HTERT RPE-1 (cell line): ENCODE data around the gene EIF4E2.

ENCODE experiments used
- in situ Hi-C: fragments of 300-500 bp; cut with MboI; formaldehyde crosslinking; loops from 4 replicates; pipeline ENCODE4 v1.14.3; 2020; ENCODE audit warnings: low sequenced_read_pairs

Gene EIF4E2, protein sequence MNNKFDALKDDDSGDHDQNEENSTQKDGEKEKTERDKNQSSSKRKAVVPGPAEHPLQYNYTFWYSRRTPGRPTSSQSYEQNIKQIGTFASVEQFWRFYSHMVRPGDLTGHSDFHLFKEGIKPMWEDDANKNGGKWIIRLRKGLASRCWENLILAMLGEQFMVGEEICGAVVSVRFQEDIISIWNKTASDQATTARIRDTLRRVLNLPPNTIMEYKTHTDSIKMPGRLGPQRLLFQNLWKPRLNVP

DNA sequence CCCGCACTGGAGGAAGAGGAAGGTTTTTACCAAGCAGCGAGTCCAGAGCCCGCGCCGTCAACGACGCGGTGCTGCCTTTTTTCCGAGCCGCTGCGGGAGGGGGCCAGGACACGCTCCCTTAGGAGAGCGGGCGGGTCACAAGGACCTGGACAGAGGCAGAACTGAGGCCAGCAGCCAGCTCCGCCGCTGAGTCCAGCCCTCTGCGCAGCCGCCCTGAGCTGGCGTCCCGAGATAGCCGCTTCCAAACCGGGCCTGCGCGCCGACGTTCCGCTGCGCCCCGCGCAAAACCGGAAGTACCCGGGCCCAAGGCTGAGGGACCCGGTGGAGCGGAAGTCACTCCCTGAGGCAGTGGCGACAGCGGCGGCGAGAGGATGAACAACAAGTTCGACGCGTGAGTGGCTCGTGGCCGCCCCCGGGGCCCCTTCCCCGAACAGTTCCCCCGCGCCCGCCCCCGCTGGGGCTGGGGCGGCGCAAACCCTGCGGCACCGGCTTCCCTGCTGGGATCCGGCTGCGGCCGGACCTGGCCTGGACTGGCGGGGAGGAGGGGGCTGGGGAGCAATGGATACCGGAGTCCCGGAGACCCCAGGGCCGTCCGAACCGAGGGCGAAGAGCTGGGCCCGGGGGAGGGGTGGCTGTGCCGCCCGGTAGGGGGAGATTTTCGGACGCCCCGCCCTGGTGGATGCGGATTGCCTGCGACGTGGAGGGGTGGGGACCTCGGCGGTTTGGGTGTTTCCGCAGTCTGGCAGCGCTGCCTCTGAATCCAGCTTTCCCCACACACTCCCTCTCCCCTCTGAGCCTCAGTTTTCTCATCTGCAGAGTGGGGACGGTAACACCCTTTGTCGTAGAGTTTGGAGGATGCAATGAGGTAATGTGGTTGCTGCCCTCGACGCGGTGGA lies at the start of gene EIF4E2, which contains the start of gene TIGD1:
TSS of gene EIF4E2 (plus strand) at position 336 of the 896 bp plus-strand sequence. CDS start at position 372, 36 bp downstream.
TSS of gene TIGD1 (minus strand) at position 204 of the 896 bp plus-strand sequence. CDS start 675 bp downstream, outside the sequence.
- in situ Hi-C loops = no loop called here

GRCh38 chr2:232501331-232501771 lies 49.1 kb upstream of the EIF4E2 start:
- in situ Hi-C loops = no loop called here

DNA sequence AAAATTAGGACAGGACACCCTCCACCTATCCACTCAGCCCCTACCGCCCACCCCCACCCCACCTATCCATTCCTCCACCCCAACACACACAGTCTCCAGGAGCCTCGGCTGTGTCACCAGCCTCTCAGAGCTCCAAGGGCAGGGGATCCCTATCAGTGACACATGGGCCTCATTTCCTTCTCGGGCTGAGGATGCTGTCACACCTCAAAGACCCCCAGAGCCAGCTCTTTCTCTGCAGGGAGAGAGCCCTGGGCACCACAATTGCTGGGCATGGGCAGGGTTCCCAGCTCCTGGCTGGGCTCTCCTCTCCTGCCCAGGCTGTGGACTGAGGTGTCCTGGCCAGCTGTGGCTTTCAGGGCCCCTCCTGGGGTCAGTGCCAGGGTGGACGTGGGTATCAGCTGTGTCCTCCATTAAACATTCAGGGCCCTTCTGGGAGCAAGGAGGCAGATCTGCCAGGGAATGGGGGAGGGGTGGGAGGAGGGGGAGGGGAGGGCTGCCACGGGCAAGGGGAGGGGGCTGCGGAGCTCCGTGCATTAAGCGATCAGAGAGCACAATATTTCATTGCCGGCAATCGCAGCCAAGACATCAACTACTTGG lies 48.6 kb upstream of the EIF4E2 start:
- in situ Hi-C loops = no loop called here

- in situ Hi-C loops = no loop called here
Observed at GRCh38 chr2:232502511-232502910, 48.0 kb upstream of the EIF4E2 start.

DNA sequence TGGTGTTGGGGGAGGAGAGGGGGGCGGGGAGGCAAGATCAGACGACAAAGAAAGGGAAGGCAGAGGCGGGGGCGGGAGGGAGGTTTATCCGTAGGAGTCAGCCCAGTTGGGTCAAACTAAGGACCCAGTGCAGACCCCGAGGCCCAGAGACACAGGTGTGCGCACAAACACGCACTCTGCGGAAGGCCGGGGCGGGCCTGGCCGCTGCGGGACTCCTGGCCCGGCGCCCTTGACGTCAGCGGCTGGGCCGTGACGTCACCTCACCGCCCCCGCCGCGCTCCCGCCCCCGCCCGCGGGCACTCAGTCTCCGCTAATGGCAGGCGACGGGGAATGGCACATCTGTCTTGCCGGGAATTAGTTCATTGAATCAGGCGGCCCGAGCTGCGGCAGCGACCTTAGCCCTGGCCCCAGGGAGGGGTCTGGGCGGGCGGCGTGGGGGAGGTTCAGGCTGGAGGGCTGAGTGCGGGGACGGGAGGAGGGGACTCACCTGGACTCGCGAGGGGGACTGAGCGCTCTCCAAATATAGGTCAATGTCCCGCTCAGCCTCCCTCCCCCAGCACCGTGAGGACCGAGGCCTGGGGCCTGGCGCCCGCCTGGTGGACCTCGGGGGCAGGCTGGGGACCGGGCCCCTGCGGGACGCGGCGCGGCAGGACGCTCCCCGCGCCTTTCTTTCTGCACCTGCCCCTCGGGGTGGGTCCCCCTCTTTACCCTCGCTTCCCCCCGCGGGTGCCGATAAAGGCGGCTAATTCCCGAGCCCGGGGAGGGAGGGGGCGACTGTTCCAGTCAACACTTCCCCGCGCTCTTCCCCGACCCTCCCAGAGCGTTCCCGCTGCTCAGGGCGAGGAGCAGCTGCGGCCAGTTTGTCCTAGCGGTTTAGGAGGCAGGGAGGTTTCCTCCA lies 47.3 kb upstream of the EIF4E2 start:
- in situ Hi-C loops = no loop called here

- in situ Hi-C loops = no loop called here
Observed at GRCh38 chr2:232503809-232504323, 46.6 kb upstream of the EIF4E2 start.

- in situ Hi-C loops = no loop called here
Observed at GRCh38 chr2:232504438-232504837, 46.1 kb upstream of the EIF4E2 start.

- in situ Hi-C loops = no loop called here
Observed at GRCh38 chr2:232505856-232506255, 44.6 kb upstream of the EIF4E2 start.

DNA sequence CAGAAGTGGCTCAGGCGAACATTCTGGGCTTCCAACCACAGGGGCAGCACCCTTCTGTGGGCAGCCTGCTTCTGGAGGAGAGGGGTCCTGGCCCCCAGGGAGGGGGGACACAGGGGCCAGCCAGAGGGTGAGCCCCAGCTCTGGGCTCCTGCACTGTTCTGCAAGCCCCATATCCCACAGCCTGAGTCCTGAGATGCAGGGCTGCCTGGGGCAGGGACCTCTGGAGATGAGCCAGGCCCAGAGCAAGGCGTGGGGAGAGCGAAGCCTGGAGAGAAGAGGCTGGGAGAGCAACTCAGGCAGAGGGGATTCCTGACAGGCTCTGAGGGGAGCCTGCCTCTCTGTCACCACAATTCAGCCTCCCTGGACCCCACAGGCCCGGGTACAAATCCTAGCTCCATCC lies 43.8 kb upstream of the EIF4E2 start:
- in situ Hi-C loops = no loop called here

DNA sequence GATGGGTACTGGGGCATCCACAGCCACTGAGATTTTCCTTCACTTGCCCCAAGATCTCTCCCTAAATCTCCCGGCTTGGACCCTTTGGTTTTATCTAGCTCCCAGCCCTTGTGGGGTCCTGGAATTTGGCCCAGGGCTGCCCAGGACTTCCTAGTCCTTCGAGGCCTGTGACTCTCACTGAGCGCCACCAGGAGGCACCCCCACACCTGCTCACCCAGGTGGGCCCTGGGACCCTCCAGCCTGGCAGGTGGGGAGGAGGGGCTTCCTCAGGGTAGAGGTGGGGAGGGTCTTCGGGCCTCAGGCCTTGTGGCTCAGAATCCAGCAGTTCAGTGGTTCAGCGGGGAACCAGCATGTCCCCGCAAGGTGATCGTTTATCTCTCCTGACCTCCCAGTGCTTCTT lies 42.2 kb upstream of the EIF4E2 start:
- in situ Hi-C loops = no loop called here

- in situ Hi-C loops = no loop called here
Observed at GRCh38 chr2:232511336-232511890, 39.1 kb upstream of the EIF4E2 start.

- in situ Hi-C loops = no loop called here
Observed at GRCh38 chr2:232512602-232513001, 37.9 kb upstream of the EIF4E2 start.

GRCh38 chr2:232513353-232513752 lies 37.1 kb upstream of the EIF4E2 start:
- in situ Hi-C loops = no loop called here

DNA sequence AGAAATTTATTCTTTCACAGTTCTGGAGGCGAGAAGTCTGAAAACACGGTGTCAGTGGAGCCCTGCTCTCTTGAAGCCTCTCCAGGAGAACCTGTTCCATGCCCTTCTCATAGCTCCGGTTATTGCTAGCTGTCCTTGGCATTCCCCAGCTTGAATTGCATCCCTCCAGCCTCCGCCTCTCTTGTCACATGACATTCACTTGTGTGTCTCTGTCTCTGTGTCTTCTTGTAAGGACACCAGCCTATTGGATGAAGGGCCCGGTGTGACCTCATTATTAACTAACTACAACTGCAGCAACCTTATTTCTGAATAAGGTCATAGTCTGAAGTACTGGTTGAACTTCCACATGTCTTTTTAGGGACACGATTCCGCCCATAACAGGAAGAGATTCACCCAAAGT lies 34.9 kb upstream of the EIF4E2 start:
- in situ Hi-C loops = no loop called here

DNA sequence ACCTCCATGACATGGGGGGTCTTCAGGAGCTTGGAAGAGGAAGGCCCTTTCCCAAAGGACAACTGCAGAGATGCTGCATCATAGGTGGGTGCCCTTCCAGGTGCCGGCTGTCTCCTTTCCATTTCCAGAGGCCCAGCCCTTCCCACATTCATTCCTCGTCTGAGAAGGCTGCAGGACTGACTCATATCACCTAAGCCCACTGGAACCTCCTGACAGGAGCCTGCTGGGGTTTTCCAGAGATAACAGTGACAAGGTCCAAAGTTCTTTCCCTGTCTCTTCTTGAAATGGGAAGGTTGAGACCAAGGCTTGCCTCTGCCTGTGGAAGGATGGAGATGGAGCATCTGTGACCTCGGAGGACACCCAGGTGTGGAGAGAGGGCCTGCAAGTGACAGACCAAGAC lies 33.9 kb upstream of the EIF4E2 start:
- in situ Hi-C loops = no loop called here

DNA sequence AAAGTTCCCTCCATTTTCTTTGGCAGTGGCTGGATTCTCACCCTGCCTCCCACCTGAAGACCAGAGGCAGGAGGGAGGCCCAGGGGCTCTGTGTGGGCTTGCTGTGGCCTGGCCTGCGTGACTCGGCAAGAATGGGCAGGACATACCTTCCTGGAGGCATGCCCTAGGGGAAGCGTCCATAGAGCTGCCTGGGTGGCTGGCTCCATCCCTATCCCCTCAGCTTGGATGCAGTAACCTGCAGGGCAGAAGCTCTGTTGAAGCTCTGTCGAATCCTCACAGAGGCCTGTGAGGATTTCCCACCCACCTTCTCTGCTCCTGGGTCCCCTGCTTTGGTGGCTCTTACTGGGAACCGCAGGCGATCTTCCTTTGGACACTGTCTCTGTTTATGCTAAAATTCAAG lies 31.6 kb upstream of the EIF4E2 start:
- in situ Hi-C loops = no loop called here

DNA sequence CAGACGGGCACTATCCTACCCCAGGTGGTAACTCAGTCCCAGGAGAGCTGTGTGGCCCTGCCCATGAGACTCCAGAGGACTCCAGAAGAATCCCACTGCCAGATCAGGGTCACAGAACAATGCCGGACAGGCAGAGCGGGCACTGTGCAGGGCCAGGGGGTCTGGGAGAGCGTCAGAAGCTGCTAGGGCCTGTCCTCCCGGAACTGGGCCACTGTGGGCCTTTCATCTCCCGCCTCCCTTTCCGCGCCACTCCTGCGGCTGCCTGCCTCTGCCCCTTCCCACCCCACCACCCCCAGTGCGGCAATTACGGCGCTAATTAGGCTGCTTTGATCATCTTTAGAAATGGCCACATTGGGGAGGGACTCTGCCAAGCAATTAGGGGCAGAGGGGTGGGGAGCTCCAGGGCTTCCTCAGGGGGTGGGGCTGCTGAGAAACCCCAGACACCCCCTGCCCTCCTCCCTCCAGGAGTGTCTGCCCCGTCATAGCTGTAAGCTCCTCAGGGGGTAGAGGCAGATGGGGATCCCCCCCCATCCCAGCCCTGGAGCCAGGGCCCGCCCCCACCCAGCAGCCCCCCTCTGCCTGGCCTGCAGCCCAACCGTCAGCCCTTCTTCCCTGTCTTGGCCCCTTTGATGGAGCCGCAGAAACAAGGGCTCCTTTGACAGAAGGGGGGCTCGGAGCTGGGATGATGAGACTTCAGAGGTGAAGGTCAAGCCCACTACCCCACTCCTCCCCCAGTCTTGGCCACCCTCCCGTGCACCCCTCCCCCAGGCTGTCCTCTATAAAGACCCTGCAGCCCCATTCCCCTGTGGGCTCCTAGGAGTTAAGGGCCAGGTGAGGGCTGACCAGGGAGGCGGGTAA lies 30.7 kb upstream of the EIF4E2 start, which contains the start of gene PRSS56:
TSS of gene PRSS56 (plus strand) at position 808 of the 858 bp plus-strand sequence. CDS start 211 bp downstream, outside the sequence.
- in situ Hi-C loops = no loop called here

DNA sequence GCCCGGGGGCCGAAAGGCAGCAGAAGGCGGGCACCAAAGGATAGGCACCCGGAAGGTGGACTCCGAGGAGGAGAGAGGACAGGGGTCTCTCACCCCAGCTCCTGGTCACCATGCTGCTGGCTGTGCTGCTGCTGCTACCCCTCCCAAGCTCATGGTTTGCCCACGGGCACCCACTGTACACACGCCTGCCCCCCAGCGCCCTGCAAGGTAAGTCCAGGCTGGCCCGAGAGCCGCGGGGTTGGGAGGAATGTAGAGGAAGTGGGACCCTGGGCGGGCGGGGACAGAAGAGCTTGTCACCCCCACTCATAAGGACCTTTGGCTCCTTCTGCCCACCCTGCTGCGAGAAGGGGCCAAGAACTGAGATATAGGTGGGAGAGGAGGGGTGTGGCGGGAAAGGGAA lies 30.0 kb upstream of the EIF4E2 start:
- in situ Hi-C loops = no loop called here

GRCh38 chr2:232521098-232521497 lies 29.4 kb upstream of the EIF4E2 start:
- in situ Hi-C loops = no loop called here
